Ishikawa (cell line): ENCODE measurements around the gene CTAG2.

Experiments
- CEBPB ChIP-seq: IDR thresholded peaks from 2 replicates; pipeline ENCODE4 v1.6.1; 2012
- CREB1 ChIP-seq: IDR thresholded peaks from 2 replicates; pipeline ENCODE4 v1.6.1; 2012; ENCODE audit warnings: low read depth
- REST ChIP-seq: IDR thresholded peaks from 2 replicates; pipeline ENCODE4 v1.6.1; 2012; ENCODE audit warnings: low read depth, mild to moderate bottlenecking
- TAF1 ChIP-seq: IDR thresholded peaks from 2 replicates; pipeline ENCODE4 v1.6.1; 2012; ENCODE audit warnings: low read depth, mild to moderate bottlenecking

GRCh38 chrX:154648931-154649330 lies 4.4 kb downstream of the CTAG2 start:
- TF ChIP-seq CEBPB: no peak
- no peak for TF ChIP-seq REST
- TF ChIP-seq TAF1: no peak
- TF ChIP-seq CREB1: no peak
